ENCODE measurements around the gene KIF17. TPM values are rescaled to one million over a fixed set of nuclear protein-coding genes. Genes with fewer than 3 reads are reported as not detected.

Gene KIF17
- total RNA-seq, 1 experiment from 2014 or later, result 2.4 TPM

DNA sequence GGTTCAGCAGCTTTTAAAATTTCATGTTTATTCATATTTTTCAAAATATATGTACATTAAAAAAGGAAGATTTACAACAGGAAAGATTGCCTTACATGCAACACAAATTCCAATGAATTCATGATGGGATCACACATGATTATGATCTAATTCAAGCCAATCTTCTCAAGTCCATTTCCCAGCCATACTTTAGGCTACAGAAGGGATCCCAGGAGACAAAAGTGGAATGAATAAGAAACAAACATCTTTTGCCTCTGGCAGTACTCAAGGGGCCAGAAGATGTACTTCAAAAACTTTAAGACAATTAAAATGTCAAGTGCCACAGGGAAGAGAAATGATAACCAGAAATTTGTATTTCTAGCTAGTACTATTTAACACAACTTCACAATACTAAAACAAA is 24.9 kb upstream of the KIF17 start:
- Histone ChIP-seq H3K79me2 (ENCODE audit: insufficient read depth, low read length) (peaks cover 24% of the 10 kb centered on the region), H3K9me3 (ENCODE audit: control insufficient read depth in 1 of 2, insufficient read depth in 1 of 2, low read depth in 1 of 2, low read length in 2 of 2) (no peaks in the 10 kb centered on the region), H3K27ac (ENCODE audit: low read depth, low read length) (no peak overlapping the region), H3K9ac (ENCODE audit: low read length) (no peak overlapping the region), H3K9me2 (ENCODE audit: insufficient read depth) (no peaks in the 10 kb centered on the region), H3K4me3 (replicated peaks in 1 of 2; ENCODE audit: low read depth in 1 of 2, low read length in 2 of 2) (no peak overlapping the region), H3K27me3 (ENCODE audit: insufficient read depth, low read length) (no peaks in the 10 kb centered on the region), H2AFZ (ENCODE audit: low read depth, low read length, poor library complexity, severe bottlenecking) (no peak overlapping the region), H3K4me2 (ENCODE audit: low read length) (no peak overlapping the region), H3K4me1 (ENCODE audit: control insufficient read depth in 1 of 2, insufficient read depth in 2 of 2, low read length in 2 of 2) (no peaks in the 10 kb centered on the region), H3K36me3 (ENCODE audit: control insufficient read depth in 1 of 2, insufficient read depth in 2 of 2, low read length in 2 of 2) (peaks cover 59 to 80% of the 10 kb centered on the region in 2 experiments), H4K20me1 (ENCODE audit: insufficient read depth) (0 out of 2 replicates have a peak, but pooled peaks cover 12% of the 10 kb centered on the region)
- ChIA-PET CTCF (no interaction called here), POLR2A (no interaction called here), RAD21 (ENCODE audit: low non-redundant PET in 1 of 2, low total read pairs in 2 of 2, uncharacterized antibody in 2 of 2, unreplicated experiment in 2 of 2) (no interaction called here)
- no peak for DNase-seq (ENCODE audit: low read depth, low spot score)
- ATAC-seq, result no peak
- no TSS peak for BruUV-seq (replicated peaks)
- TF ChIP-seq EZH2 (IDR thresholded peaks at IDR 0.05) (no peak), ATF3 (IDR thresholded peaks at IDR 0.05) (no peak), JUND (IDR thresholded peaks at IDR 0.05) (no peak), CBX3 (IDR thresholded peaks at IDR 0.05; ENCODE audit: low read depth) (no peak), SRF (IDR thresholded peaks at IDR 0.05; ENCODE audit: low read depth) (no peak), SIN3A (IDR thresholded peaks at IDR 0.05; ENCODE audit: low read depth) (no peak), EZH2phosphoT487 (IDR thresholded peaks at IDR 0.05; ENCODE audit: borderline replicate concordance) (no peak), ZFX (IDR thresholded peaks at IDR 0.05) (no peak), ZBTB33 (IDR thresholded peaks at IDR 0.05; ENCODE audit: extremely low read depth, insufficient replicate concordance, low read length) (no peak), CEBPB (IDR thresholded peaks at IDR 0.05; ENCODE audit: low read depth) (no peak), ZNF274 (IDR thresholded peaks at IDR 0.05; ENCODE audit: low read depth, low read length) (no peak), RAD21 (IDR thresholded peaks at IDR 0.05; ENCODE audit: low read depth) (no peak), SP1 (IDR thresholded peaks at IDR 0.05; ENCODE audit: low read depth) (no peak), POLR2A (IDR thresholded peaks at IDR 0.05; ENCODE audit: borderline replicate concordance, extremely low read depth, insufficient read depth, insufficient read length) (no peak), YY1 (IDR thresholded peaks at IDR 0.05; ENCODE audit: extremely low read depth, insufficient replicate concordance, low read depth, low read length) (no peak)
- intact Hi-C loops (cut with micrococcal nuclease), result no loop called here

Measured in HCT116 (cell line).